GM21367 (cell line): Measurements from ENCODE around the gene CTSS.
"Not testable (repeated sequence)": the region's sequence is repeated elsewhere in the genome, so short reads cannot be mapped to it uniquely, and the experiment has no call there.

Experiments used
- ATAC-seq: cut with Tn5 transposase; IDR thresholded peaks from one replicate; pipeline ENCODE4 v1.9.1; 2021; ENCODE audit not compliant: unreplicated experiment

Gene CTSS

DNA sequence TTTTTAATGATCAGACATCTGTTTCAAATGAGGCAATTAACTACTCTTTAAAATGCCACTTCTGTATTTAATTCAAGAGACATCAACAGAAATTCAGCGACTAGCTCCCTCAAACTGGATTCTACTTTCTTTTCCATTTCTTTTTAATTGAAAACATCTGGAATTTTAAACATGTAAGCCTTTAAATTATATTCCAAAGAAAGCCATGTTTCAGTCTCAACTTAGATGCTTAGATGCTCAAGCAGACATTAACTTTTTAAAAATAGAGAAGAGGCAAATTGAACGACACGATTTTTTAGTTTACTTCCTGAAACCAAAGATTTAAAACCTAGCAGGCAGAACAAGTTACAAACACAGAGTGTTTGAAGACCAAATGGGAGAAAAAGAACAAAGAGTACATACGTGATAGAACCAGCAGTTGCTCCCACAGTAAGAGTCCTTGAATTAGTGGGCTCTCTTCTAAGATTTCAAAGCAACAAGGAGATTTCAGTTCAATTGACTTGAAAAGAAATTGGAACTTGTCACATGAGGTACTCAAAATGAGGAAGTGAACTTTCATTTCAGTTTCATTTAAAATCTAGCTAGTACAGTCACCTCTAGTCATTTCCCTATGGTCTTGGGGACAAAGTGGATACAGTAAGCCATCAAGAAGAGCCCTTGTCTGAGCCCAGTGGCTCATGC, at the start of gene CTSS:
CTSS (minus strand) TSS at position 483 of the 681 bp plus-strand sequence. CDS start 1,015 bp downstream, outside the sequence.
- peak; percentile 74 for ATAC-seq

DNA sequence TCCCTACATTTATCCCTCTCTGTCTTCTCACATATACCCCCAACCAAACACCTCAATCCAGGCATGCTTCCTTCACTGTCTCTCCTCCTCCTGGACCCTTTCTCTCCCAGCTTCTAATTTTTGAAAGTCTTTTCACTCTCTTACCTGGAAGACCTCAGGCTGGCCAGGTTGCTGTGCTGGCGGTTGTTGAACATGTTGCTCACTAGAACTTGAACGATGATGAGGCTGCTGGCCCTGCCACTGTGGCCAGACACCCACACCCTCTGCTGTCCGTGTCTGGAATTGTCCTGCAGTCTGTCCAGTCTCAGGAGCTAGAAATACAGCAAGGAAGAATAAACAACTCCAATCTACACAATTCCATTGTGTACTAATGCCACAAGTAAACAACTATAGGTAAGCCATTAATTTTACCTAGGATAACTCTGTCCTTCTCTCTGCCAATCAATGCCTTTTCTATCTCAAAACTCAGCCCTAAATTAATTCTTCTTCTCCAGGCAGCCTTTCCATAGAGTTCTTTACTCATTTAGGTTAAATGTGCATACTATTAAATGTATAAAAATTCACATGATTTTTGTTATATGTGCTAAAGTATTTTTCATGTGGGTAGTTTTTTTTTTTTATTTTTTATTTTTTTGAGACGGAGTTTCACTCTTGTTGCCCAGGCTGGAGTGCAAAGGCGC, 47.6 kb upstream of the CTSS start:
- ATAC-seq, result no peak

DNA sequence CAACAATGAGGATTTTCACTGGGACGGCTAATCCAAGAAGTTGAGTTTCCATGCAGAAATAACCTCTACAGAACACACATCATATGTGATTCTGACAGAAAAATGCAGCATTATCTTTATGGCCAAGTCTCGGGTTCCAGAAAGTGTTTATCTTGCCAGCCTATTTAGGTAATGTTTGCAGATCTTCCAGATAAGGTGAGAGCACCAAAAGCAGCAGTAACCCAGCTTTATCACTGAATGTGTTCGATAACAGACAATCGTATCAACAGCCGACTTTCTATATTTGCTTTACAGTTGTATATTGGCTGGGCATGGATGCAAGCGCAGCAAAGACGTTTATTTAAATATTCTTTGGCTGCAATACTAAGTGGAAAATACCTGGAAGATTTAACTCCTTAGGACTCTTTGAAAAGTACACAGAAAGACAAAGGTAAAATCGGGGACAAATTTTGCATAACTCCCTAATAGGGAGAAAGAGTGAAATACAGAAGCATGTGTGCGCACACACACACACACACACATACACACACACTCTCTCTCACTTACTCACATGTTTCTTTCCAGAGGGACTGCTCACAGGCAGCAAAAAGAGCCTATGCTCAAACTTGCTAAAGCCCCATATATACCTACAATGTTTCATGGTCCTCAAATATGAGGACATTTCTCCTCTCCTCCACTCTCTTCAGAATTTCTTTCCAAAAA, 45.5 kb upstream of the CTSS start:
- ATAC-seq, result no peak

DNA sequence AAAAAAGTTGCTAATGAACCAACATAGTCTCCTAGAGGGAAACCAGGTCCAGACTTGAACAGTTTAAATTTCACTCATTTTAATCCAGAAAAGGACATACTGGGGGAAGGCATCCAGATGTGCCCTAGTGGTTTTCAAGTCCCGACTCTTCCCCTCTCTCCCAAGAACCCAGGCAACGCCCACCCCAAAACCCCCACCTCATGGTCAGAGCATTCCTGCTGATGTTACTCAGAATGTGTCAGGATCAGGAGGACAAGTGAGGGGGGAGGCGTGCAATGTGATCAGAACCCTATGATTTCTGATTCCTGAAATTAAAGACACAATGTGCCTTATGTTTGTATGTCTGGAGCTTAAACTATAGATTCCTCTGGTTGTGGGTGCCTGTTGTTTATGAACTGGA, 44.1 kb upstream of the CTSS start:
- ATAC-seq, result no peak

DNA sequence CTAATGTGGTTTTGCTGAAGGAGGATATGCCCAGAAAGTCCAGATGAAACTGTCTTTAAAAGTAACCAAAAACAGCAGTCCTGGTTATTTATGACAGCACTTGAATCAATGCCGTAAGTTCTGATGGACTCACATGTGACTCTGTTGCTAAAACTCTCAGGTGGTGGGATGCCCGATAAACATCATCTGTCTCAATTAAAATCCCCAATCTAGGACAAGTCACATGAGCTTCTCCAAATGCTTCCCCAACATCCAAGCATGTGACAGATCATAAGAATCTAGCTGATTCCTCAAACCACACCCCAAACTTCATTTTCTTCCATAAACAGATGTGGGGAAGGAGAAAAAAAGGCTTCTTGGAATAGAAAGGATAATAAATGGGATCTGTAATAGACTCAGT, 43.3 kb upstream of the CTSS start:
- no peak for ATAC-seq

DNA sequence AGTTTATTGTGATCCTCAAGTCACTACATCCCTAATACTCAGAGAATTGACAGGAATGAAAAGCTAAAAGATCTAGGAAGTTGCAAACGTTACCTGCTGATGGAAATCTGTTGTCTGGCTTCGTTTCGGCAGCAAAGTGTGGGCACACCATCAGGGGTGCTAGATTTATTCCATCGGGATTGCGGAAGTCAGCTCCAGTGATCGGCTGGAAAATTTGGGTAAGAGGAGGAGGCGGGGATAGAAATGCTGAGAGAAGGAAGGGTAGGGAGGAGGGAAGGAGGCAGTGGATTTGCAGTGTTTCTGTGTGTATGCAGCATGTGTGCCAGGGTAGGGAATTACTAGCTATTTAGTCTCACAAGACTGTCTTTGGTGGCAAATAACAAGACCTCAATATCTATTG, 42.5 kb upstream of the CTSS start, which contains the start of gene CTSK:
CTSK (minus strand) TSS at position 140 of the 400 bp plus-strand sequence. CDS start 1,455 bp downstream, outside the sequence.
- no peak for ATAC-seq

DNA sequence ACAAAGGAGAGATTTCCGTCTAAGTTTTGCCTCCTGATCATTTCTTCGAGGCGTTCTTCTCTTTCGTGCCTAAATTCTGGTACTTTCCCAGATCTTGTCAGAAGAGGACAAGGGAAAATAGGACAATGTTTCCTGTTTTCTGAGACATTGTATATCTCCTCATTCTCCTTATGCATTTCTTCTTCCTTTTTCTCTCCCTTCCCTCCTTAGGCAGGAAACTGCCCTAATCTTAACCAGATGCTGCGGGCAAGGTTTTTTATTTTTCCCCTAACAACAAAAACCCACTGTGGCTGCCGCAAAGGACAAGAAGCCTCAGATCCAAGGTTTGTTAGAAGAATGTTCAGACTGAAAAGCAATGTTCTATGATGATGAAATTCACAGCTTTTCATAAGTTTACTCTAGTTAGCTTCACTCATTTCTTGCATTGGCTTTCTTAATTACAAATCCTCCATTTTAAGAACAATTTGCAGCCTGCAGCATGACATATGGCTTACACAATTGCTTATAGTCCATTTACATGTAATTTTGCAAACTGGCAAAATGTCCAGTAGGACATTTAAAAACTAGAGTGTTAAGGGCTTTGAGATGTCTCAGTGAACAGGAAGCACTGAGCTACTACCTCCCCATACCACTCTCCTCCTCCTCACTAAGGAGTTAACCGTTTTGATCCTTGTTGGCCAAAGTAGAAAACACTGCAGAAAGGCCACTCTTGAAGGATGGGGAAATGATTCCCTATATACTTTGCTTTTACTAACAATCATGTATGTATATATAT, 41.9 kb upstream of the CTSS start:
- ATAC-seq, result no peak

DNA sequence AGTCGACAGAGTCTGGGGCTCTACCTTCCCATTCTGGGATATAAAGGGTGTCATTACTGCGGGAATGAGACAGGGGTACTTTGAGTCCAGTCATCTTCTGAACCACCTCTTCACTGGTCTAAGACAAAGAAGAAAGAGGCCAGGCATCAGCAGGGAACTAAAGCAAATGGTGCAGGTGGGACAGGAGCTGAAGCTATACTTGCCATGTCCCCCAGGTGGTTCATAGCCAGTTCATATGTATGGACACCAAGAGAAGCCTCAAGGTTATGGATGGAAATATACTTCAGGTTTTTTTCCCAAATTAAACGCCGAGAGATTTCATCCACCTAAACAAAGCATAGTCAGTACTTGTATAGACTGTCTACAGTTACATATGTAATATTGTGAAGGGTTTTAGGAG, 40.3 kb upstream of the CTSS start:
- no peak for ATAC-seq

DNA sequence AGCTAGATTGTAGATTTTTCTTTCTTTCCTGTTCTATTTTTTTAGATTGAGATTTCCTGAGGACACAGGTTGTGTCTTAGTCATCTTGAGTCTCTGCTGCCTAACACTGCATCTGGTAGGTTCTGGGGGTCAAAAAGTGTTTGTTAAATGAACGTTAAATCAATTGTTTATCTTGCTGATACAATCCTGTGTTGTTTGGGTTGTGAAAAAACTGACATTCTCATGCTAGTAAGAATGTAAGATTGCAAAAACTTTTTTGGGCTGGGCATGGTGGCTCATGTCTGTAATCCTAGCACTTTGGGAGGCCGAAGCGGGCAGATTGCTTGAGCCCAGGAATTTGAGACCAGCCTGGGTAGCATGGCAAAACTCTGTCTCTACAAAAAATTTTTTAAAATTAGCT, 39.1 kb upstream of the CTSS start:
- no peak for ATAC-seq

DNA sequence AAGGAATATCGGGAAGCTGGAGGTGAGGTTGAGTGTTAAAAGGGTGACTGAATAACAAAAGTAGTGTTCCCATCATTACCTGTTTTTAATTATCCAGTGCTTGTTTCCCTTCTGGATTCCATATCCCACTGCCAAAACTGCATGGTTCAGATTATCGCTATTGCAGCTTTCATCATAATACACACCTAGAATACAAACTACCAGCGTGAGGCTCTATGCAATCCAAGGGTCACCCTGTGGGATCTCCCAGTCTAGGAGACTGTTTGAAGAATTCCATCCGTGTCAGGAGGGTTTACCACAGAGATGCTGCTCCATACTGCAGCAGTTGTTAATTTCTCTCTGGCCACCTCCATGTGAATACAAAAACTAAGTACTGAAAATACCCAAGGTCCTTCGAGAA, 33.5 kb upstream of the CTSS start:
- ATAC-seq, result no peak

DNA sequence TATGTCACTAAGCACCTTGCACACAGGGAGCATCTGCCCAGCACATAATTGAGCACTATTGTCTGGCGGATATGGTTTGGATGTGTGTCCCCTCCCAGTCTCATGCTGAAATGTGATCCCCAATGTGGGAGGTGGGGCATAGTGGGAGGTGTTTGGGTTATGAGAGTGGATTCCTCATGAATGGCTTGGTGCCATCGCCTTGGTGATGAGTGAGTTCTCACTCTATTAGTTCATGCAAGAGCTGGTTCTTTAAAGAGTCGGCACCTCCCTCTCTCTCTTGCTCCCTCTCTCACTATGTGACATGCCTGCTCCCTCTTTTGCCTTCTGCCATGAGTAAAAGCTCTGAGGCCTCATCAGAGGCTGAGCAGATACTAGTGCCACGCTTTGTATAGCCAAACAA, 32.9 kb upstream of the CTSS start:
- no peak for ATAC-seq

DNA sequence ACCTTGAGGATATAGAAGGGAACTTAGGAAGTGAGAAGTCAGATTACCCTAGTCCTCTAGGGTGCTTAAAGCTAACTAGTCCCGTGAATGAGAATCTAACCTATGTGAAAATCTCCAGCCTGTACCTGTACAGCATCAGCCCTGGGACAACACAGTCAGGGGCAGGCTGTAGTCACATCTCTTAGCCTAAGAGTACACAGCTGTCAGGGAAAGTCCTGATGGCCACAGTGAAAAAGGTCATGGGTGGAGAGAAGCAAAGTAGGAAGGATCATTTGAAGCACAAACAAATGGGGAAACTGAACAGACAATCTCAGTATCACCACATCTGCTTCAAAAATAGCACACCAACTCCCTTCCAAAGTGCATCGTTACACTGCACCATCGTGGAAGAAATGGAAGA, 30.8 kb upstream of the CTSS start:
- ATAC-seq, result no peak

DNA sequence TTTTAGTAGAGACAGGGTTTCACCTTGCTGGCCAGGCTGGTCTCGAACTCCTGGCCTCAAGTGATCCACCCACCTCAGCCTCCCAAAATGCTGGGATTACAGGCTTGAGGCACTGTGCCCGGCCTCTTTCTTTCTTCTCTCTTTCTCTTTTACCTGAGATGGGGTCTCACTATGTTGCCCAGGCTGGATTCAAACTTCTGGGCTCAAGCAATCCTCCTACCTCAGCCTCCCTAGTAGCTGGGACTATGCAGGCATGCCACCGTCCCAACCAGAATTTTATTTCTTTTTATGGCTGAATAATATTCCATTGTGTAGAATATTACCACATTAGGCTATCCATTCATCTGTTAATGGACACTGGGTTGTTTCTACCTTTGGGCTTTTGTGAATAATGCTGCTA, 28.2 kb upstream of the CTSS start:
- ATAC-seq, result not testable (repeated sequence)

DNA sequence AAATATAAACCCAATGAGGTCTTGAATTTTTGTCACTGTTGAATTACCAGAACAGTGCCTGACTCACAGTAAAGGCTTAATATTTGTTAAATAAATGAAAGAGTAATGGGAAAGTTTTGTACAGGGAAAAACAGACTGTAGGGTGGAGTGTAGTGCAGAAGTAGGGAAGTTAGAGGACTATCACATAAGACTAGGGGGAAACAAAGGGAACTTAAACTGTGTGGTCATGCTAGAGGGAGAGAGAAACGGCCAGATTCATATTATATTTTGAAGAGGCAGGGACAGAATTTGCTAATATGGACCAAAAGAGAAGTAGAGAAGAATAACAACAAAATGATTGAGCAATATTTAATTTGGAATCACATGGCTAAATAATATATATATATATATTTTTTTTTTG, 27.6 kb upstream of the CTSS start:
- no peak for ATAC-seq

DNA sequence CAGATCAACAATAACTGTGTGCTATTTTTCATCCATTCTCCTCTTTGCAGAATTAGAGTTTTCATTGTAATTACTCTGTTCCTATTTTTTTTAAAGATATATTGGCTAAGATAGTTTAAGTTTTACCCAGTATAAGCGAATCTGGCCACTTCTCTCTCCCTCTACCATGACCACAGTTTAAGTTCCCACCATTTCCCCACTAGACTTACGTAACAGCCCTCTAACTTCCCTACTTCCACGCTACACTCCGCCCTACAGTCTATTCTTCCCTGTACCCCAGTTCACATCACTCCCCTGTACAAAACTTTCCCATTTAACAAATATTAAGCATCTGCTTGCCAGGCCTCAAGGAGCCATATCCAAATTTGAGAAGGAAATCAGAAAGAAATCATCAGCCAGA, 26.0 kb upstream of the CTSS start:
- ATAC-seq, result no peak

DNA sequence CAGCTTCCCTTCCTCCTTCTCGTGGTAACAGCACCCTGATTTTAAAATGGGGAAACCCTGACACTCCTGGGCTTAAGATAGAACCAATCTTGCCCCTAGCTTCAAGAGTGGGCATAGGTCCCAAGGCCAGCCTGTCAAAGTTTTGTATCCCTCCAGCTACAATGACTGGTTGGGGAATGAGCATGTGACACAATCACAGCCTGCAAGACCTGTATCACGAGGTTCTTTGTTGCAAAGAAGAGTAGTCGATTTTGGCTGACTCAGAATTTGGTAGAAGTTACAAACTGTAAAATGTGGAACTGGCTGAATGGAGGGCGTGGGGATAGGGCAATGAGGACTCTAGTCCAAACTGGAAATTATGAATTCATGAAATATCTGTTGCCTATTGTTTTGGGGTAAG, 23.8 kb upstream of the CTSS start:
- ATAC-seq, result no peak

DNA sequence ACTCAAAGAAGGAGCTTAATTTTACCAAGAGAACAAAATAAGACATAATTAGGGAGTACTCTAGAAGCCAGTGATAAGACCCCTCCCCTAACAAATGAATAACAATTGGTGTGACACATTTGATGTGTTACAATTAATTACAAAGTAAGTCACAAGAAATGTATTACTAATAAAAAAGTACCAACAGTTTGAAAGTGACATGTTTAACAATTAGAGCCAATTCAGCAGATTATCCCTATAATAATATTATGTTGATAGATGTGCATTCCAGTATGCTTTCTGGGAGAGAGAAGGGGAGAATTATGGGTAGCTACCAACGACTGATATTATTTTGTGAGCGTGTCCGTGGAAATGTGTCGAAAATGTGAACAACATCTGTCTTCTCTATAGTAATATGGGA, 23.4 kb upstream of the CTSS start:
- no peak for ATAC-seq

DNA sequence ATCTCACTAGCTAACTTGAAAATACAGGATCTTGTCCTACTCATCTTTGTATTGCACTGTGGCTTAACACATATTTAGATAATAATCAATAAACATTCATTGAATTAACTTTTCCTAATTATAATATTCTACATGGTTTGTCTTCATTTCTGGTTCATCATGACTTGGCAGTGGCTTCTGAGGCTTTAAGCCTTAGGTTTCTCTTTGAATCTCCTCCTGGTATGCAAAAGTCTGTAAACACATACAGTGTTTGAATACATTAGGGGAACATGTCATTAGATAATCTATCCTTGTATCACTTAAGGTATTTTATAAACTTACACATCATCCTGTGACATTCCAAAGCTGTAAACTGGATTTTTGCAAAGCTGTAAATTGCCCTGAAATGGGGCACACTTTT, 21.9 kb upstream of the CTSS start:
- no peak for ATAC-seq

DNA sequence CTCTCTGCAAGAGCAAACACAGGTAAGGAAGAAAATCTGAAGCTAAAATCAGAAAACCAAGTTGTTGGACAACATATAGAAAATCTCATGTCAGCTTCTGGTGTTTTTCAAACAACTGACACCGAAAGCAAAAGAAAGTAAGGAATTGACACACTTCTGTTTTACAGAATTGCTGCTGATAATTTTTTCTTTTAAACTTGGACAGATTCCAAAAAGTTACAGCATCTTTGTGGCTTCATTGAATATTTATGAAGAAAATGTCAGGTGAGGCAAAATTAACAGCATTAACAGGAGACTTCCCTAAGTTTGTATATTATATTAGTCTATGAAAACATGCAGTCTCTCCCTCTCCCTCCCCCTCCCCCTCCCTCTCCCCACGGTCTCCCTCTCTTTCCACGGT, 14.9 kb upstream of the CTSS start:
- ATAC-seq, result no peak

DNA sequence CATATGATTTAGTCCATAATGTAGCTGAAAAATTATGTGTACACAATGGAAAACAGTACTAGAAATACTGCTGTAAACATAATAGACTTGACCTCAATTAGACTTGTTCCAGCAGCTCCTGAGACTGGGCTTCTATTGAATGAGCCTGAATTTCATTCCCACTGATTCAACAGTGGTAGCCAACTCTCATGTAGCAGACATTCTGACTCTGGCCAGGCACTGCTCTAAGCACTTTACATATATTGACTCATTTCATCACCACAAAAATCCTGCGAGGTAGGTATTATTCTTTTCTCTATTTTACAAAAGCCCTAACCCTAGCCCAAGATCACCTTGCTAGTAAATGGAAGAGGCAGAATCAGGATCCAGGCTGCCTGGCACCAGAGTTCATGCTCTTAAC, 12.8 kb upstream of the CTSS start:
- ATAC-seq, result no peak

DNA sequence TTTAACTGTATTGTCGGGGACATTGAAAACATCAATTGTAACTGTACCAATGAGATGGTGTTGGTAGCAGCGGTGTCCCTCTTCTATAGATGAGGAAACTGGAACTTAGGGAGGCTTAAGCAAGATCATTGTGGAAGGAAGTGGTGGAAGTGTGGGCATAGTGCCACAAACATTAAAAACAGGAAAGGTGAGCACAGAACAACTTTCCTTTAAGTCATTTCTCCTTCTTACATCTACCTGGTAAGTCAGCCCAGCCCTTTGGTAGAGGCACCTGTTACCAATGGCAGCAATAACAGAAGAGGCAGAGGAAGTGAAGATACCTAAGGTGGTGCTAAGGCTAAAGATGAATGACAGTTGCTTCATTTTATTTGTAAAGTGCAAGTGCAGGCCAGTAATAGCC, 12.0 kb upstream of the CTSS start:
- ATAC-seq, result no peak
